ENCODE measurements around the gene POLN.

DNA sequence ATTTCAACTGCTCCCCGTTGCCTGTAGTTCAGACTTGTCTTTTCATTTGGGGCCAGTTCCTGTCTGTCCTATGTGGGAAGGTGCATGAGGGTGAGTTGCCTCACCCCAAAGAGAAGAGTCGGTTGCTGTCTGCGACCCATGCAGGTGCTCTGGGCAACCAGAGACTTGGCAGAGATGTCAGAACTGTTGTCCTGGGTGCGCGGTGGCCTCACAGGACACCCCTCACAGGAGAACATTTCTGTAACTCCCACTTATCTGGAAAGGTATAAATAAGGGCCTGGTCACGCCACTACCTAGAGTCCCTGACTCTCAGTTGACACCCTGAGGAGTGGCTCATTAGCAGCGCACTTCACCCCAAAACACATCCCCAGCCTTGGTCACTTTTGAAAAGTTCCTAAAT, 192.5 kb downstream of the POLN start:
- TF ChIP-seq TAF1 (IDR thresholded peaks at IDR 0.05; ENCODE audit: borderline replicate concordance, insufficient read depth, low read length): no peak
- no peak for TF ChIP-seq POLR2AphosphoS5 (IDR thresholded peaks at IDR 0.05; ENCODE audit: low read depth, low read length)
- TF ChIP-seq, protein P1, sequence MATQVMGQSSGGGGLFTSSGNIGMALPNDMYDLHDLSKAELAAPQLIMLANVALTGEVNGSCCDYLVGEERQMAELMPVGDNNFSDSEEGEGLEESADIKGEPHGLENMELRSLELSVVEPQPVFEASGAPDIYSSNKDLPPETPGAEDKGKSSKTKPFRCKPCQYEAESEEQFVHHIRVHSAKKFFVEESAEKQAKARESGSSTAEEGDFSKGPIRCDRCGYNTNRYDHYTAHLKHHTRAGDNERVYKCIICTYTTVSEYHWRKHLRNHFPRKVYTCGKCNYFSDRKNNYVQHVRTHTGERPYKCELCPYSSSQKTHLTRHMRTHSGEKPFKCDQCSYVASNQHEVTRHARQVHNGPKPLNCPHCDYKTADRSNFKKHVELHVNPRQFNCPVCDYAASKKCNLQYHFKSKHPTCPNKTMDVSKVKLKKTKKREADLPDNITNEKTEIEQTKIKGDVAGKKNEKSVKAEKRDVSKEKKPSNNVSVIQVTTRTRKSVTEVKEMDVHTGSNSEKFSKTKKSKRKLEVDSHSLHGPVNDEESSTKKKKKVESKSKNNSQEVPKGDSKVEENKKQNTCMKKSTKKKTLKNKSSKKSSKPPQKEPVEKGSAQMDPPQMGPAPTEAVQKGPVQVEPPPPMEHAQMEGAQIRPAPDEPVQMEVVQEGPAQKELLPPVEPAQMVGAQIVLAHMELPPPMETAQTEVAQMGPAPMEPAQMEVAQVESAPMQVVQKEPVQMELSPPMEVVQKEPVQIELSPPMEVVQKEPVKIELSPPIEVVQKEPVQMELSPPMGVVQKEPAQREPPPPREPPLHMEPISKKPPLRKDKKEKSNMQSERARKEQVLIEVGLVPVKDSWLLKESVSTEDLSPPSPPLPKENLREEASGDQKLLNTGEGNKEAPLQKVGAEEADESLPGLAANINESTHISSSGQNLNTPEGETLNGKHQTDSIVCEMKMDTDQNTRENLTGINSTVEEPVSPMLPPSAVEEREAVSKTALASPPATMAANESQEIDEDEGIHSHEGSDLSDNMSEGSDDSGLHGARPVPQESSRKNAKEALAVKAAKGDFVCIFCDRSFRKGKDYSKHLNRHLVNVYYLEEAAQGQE (IDR thresholded peaks at IDR 0.05; ENCODE audit: insufficient read depth in 1 of 2, low read depth in 2 of 2, low read length in 2 of 2): no peak
- TF ChIP-seq SIN3A (IDR thresholded peaks at IDR 0.05; ENCODE audit: borderline replicate concordance, insufficient read depth, low read length): no peak
- no peak for TF ChIP-seq FOXP2 (optimal IDR thresholded peaks at IDR 0.05; ENCODE audit: borderline replicate concordance, extremely low read depth, extremely low read length, insufficient read depth)
